Endodermal cell (in vitro differentiated cells): ENCODE measurements around the gene PRMT5. TPM values are rescaled to one million over a fixed set of nuclear protein-coding genes. Genes with fewer than 3 reads are reported as not detected.

ENCODE experiments used
- DNase-seq: peaks from one replicate; pipeline ENCODE4 v3.0.0-alpha.2; 2017
- H3K27ac ChIP-seq: 2 replicates; pipeline ENCODE4 v1.5.1; 2013; ENCODE audit warnings: mild to moderate bottlenecking, low read depth, low read length, moderate library complexity
- H3K27me3 ChIP-seq: 2 replicates; pipeline ENCODE4 v1.6.1; 2013; ENCODE audit warnings: mild to moderate bottlenecking, low read length, moderate library complexity; ENCODE audit not compliant: insufficient read depth, control insufficient read depth, poor library complexity, severe bottlenecking
- H3K36me3 ChIP-seq: 2 replicates; pipeline ENCODE4 v1.7.0; 2013; ENCODE audit warnings: mild to moderate bottlenecking, low read length, moderate library complexity; ENCODE audit not compliant: control insufficient read depth, insufficient read depth
- H3K4me1 ChIP-seq: one replicate; pipeline ENCODE4 v1.7.0; 2013; ENCODE audit warnings: low read length; ENCODE audit not compliant: control insufficient read depth, insufficient read depth
- H3K4me3 ChIP-seq: 2 replicates; pipeline ENCODE4 v1.5.1; 2013; ENCODE audit warnings: mild to moderate bottlenecking, low read length, moderate library complexity
- H3K9ac ChIP-seq: 2 replicates; pipeline ENCODE4 v1.6.1; 2013; ENCODE audit warnings: mild to moderate bottlenecking, low read length, moderate library complexity; ENCODE audit not compliant: poor library complexity, severe bottlenecking; ENCODE audit errors: extremely low read depth
- H3K9me3 ChIP-seq: 2 replicates; pipeline ENCODE4 v1.6.1; 2013; ENCODE audit warnings: mild to moderate bottlenecking, low read length, moderate library complexity; ENCODE audit not compliant: control insufficient read depth
- H3K27ac Mint-ChIP-seq: 2 replicates; pipeline ENCODE4 v1.8.0; 2020; ENCODE audit warnings: mixed read lengths
- H3K27me3 Mint-ChIP-seq: 2 replicates; pipeline ENCODE4 v1.8.0; 2021; ENCODE audit warnings: mild to moderate bottlenecking, mixed read lengths; ENCODE audit not compliant: insufficient read depth
- H3K36me3 Mint-ChIP-seq: 2 replicates; pipeline ENCODE4 v1.8.0; 2020; ENCODE audit warnings: low read depth, mixed read lengths
- H3K4me1 Mint-ChIP-seq: 2 replicates; pipeline ENCODE4 v1.8.0; 2020; ENCODE audit warnings: mixed read lengths
- H3K4me3 Mint-ChIP-seq: 2 replicates; pipeline ENCODE4 v1.8.0; 2020; ENCODE audit warnings: mild to moderate bottlenecking, moderate library complexity, mixed read lengths
- H3K9me3 Mint-ChIP-seq: 2 replicates; pipeline ENCODE4 v1.8.0; 2020; ENCODE audit warnings: mild to moderate bottlenecking, mixed read lengths
- WGBS, 2 experiments: methylation state at CpG; one replicate each; pipeline versions ENCODE4 v1.1.5 to v1.1.7; 2013; ENCODE audit warnings: missing lambda C conversion rate in 2 of 2, mixed read lengths in 1 of 2; ENCODE audit not compliant: insufficient coverage in 1 of 2, insufficient read length in 1 of 2; 5-methylcytosine and 5-hydroxymethylcytosine counted together
- total RNA-seq, 2 donors: library from RNA; stranded (reverse); fragmentation: NEBNext Ultra II Directional in 1 of 2; extraction: Animal tissue kit (Norgen Biotek cat#: 25700) in 1 of 2; gene quantifications; 2 replicates in 1 of 2; 3 replicates in 1 of 2; pipeline ENCODE4 v1.2.1, GENCODE V29; 2021
- TF ChIP-seq, protein P1 (sequence below): fragments of 200-600 bp; sonication (generic); conservative IDR thresholded peaks from 2 replicates; pipeline ENCODE4 v1.5.0; 2021; ENCODE audit warnings: antibody characterized with exemption, mild to moderate bottlenecking

The PRMT5 gene
- total RNA-seq, 2 donors from 2014 or later: 111 to 112 TPM

GRCh38 chr14:22870811-22871223, 58.4 kb downstream of the PRMT5 start:
- Mint-ChIP-seq H3K36me3 (peaks cover 15% of the 10 kb centered on the region), H3K27ac (peak overlapping the region; percentile 99), H3K4me1 (peaks cover 12% of the 10 kb centered on the region), H3K27me3 (no peaks in the 10 kb centered on the region), H3K9me3 (no peaks in the 10 kb centered on the region), H3K4me3 (peak overlapping the region; percentile 74)
- Histone ChIP-seq H3K27me3 (no peaks in the 10 kb centered on the region), H3K27ac (peak overlapping the region; percentile 83), H3K4me3 (peak overlapping the region; percentile 82), H3K36me3 (peaks cover 21% of the 10 kb centered on the region), H3K9me3 (no peaks in the 10 kb centered on the region), H3K4me1 (peaks cover 2% of the 10 kb centered on the region), H3K9ac (peak overlapping the region; percentile 84)
- TF ChIP-seq, protein P1, sequence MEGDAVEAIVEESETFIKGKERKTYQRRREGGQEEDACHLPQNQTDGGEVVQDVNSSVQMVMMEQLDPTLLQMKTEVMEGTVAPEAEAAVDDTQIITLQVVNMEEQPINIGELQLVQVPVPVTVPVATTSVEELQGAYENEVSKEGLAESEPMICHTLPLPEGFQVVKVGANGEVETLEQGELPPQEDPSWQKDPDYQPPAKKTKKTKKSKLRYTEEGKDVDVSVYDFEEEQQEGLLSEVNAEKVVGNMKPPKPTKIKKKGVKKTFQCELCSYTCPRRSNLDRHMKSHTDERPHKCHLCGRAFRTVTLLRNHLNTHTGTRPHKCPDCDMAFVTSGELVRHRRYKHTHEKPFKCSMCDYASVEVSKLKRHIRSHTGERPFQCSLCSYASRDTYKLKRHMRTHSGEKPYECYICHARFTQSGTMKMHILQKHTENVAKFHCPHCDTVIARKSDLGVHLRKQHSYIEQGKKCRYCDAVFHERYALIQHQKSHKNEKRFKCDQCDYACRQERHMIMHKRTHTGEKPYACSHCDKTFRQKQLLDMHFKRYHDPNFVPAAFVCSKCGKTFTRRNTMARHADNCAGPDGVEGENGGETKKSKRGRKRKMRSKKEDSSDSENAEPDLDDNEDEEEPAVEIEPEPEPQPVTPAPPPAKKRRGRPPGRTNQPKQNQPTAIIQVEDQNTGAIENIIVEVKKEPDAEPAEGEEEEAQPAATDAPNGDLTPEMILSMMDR: no peak
- 43% methylated on average over 1 of the region's 1 CpG; no CpG with 5 or more reads in 1 of the 2 experiments for WGBS, 2 experiments
- no peak for DNase-seq

Other genes starting within 250 kb of the PRMT5 start
- gene OXA1L, start 162.7 kb downstream of the PRMT5 start, total RNA-seq: 100 to 1,000 TPM; 114 TPM
- gene SLC7A7, start 113.9 kb downstream of the PRMT5 start, total RNA-seq: 10 to 100 TPM; 16.7 to 17.0 TPM
- gene MRPL52, start 99.5 kb downstream of the PRMT5 start, total RNA-seq: 100 to 1,000 TPM; 192 to 204 TPM
- 100 to 1,000 TPM; 181 to 220 TPM for gene MMP14, start 92.8 kb downstream of the PRMT5 start, total RNA-seq
- gene LRP10, start 57.6 kb downstream of the PRMT5 start, total RNA-seq: 10 to 100 TPM; 28.9 to 41.5 TPM
- 1 to 10 TPM in 1 of 2 donors, under 1 TPM in 1; 0.77 to 1.2 TPM for gene REM2, start 46.2 kb downstream of the PRMT5 start, total RNA-seq
- 10 to 100 TPM; 52.0 to 68.6 TPM for gene RBM23, start 10.2 kb downstream of the PRMT5 start, total RNA-seq
- gene HAUS4, start 27.7 kb upstream of the PRMT5 start, total RNA-seq: 10 to 100 TPM; 43.2 to 57.1 TPM
- gene AJUBA, start 53.2 kb upstream of the PRMT5 start, total RNA-seq: 10 to 100 TPM; 34.2 to 51.4 TPM
- gene C14orf93, start 80.8 kb upstream of the PRMT5 start, total RNA-seq: 1 to 10 TPM; 7.0 to 9.4 TPM
- gene PSMB5, start 105.5 kb upstream of the PRMT5 start, total RNA-seq: 100 to 1,000 TPM; 227 to 257 TPM
- gene PSMB11, start 112.8 kb upstream of the PRMT5 start, total RNA-seq: not detected
- 10 to 100 TPM; 16.9 to 17.2 TPM for gene CDH24, start 128.1 kb upstream of the PRMT5 start, total RNA-seq
- gene ACIN1, start 165.8 kb upstream of the PRMT5 start, total RNA-seq: 100 to 1,000 TPM; 314 to 367 TPM
- gene C14orf119, start 166.1 kb upstream of the PRMT5 start, total RNA-seq: 10 to 100 TPM; 76.7 to 82.9 TPM
- gene CIROP, start 175.6 kb upstream of the PRMT5 start, total RNA-seq: 1 to 10 TPM in 1 of 2 donors, under 1 TPM in 1; 0.64 to 1.4 TPM
- gene CEBPE, start 189.9 kb upstream of the PRMT5 start, total RNA-seq: not detected